CD14-positive monocyte (primary cell): ENCODE data around the gene BRIP1. TPM values are rescaled to one million over a fixed set of nuclear protein-coding genes. Genes with fewer than 3 reads are reported as not detected.

Experiments
- DNase-seq, 3 donors: peaks; one replicate each; pipeline ENCODE4 v3.0.0-alpha.2; 2011 to 2022
- H2AFZ ChIP-seq: 2 replicates; pipeline ENCODE4 v1.6.0; 2012; ENCODE audit warnings: mild to moderate bottlenecking, low read depth, low read length, inconsistent platforms; ENCODE audit not compliant: insufficient read depth, poor library complexity, severe bottlenecking
- H3K27ac ChIP-seq, 2 donors: 1 replicate in 1 of 2; 2 replicates in 1 of 2; pipeline ENCODE4 v1.5.1; 2012 to 2013; ENCODE audit warnings: low read length in 2 of 2, control low read depth in 1 of 2, inconsistent platforms in 1 of 2, low read depth in 1 of 2, mild to moderate bottlenecking in 1 of 2
- H3K27me3 ChIP-seq, 2 donors: one replicate each; pipeline versions ENCODE4 v1.6.0 to v1.6.1; 2011 to 2013; ENCODE audit warnings: low read length in 2 of 2; ENCODE audit not compliant: control insufficient read depth in 2 of 2, insufficient read depth in 2 of 2
- H3K36me3 ChIP-seq, 2 donors: replicated peaks in 1 of 2; 1 replicate in 1 of 2; 2 replicates in 1 of 2; pipeline versions ENCODE4 v1.5.1 to v1.6.1; 2012 to 2013; ENCODE audit warnings: low read length in 2 of 2, control low read depth in 1 of 2, inconsistent platforms in 1 of 2, mild to moderate bottlenecking in 1 of 2; ENCODE audit not compliant: insufficient read depth in 2 of 2, control insufficient read depth in 1 of 2
- H3K4me1 ChIP-seq, 2 donors: 1 replicate in 1 of 2; 2 replicates in 1 of 2; pipeline versions ENCODE4 v1.5.1 to v1.6.1; 2012 to 2013; ENCODE audit warnings: low read length in 2 of 2, control low read depth in 1 of 2, inconsistent platforms in 1 of 2, mild to moderate bottlenecking in 1 of 2, moderate library complexity in 1 of 2; ENCODE audit not compliant: insufficient read depth in 2 of 2, control insufficient read depth in 1 of 2
- H3K4me2 ChIP-seq: replicated peaks from 2 replicates; pipeline ENCODE3; 2012; ENCODE audit warnings: low read length, moderate library complexity, mild to moderate bottlenecking; ENCODE audit not compliant: poor library complexity, severe bottlenecking; ENCODE audit errors: extremely low read depth
- H3K4me3 ChIP-seq, 3 experiments: fragments of 200-600 bp in 1 of 3; sonication (generic) in 1 of 3; replicated peaks in 1 of 3; 1 replicate in 2 of 3; 2 replicates in 1 of 3; pipeline ENCODE4 v1.5.1; 2011 to 2013; ENCODE audit warnings: low read length in 3 of 3, mild to moderate bottlenecking in 3 of 3, control low read depth in 2 of 3, low read depth in 2 of 3, inconsistent platforms in 1 of 3, moderate library complexity in 1 of 3
- H3K79me2 ChIP-seq: 2 replicates; pipeline ENCODE4 v1.6.0; 2012; ENCODE audit warnings: mild to moderate bottlenecking, control low read depth, inconsistent platforms, low read length, moderate library complexity; ENCODE audit not compliant: insufficient read depth
- H3K9ac ChIP-seq: 2 replicates; pipeline ENCODE4 v1.6.0; 2017; ENCODE audit warnings: low read length, mild to moderate bottlenecking; ENCODE audit not compliant: insufficient read depth, poor library complexity, severe bottlenecking
- H3K9me3 ChIP-seq, 2 donors: replicated peaks in 1 of 2; 1 replicate in 1 of 2; 2 replicates in 1 of 2; pipeline versions ENCODE4 v1.5.1 to v1.6.1; 2012 to 2013; ENCODE audit warnings: low read length in 2 of 2, control low read depth in 1 of 2; ENCODE audit not compliant: control insufficient read depth in 1 of 2, insufficient read depth in 1 of 2
- H4K20me1 ChIP-seq: 2 replicates; pipeline ENCODE4 v1.6.0; 2012; ENCODE audit warnings: mild to moderate bottlenecking, low read length, control low read depth, moderate library complexity; ENCODE audit not compliant: insufficient read depth
- H3K27ac Mint-ChIP-seq, 7 donors: one replicate each; pipeline ENCODE4 v1.8.0; 2020; ENCODE audit warnings: mild to moderate bottlenecking in 7 of 7, mixed read lengths in 7 of 7, moderate library complexity in 6 of 7, inconsistent platforms in 2 of 7
- H3K27me3 Mint-ChIP-seq, 3 donors: one replicate each; pipeline ENCODE4 v1.8.0; 2021 to 2022; ENCODE audit warnings: low read depth in 3 of 3, mild to moderate bottlenecking in 3 of 3, mixed read lengths in 3 of 3, moderate library complexity in 3 of 3, inconsistent platforms in 1 of 3
- H3K36me3 Mint-ChIP-seq, 2 donors: one replicate each; pipeline ENCODE4 v1.8.0; 2020; ENCODE audit warnings: mixed read lengths in 2 of 2, inconsistent platforms in 1 of 2, mild to moderate bottlenecking in 1 of 2
- H3K4me1 Mint-ChIP-seq: one replicate; pipeline ENCODE4 v1.8.0; 2020; ENCODE audit warnings: mild to moderate bottlenecking, mixed read lengths
- H3K4me3 Mint-ChIP-seq, 2 donors: one replicate each; pipeline ENCODE4 v1.8.0; 2020; ENCODE audit warnings: mild to moderate bottlenecking in 2 of 2, mixed read lengths in 2 of 2, moderate library complexity in 1 of 2
- H3K9me3 Mint-ChIP-seq, 7 donors: one replicate each; pipeline ENCODE4 v1.8.0; 2020 to 2022; ENCODE audit warnings: mixed read lengths in 7 of 7, mild to moderate bottlenecking in 6 of 7, moderate library complexity in 6 of 7, inconsistent platforms in 2 of 7
- WGBS: methylation state at CpG from one replicate; pipeline ENCODE4 v1.1.5; 2013; ENCODE audit warnings: missing lambda C conversion rate; ENCODE audit not compliant: insufficient coverage; 5-methylcytosine and 5-hydroxymethylcytosine counted together
- intact Hi-C, 2 donors: fragments of 100-400 bp; cut with micrococcal nuclease; formaldehyde crosslinking; loops; one replicate each; pipeline versions ENCODE4 v1.15.0 to v1.15.1; 2023
- polyA plus RNA-seq, 3 donors: library from polyadenylated mRNA; depleted of rRNA in 1 of 3; unstranded in 2 of 3; stranded (reverse) in 1 of 3; fragments of 300-500 nt in 2 of 3; fragments of >200 nt in 1 of 3; fragmentation: Illumina TruSeq in 2 of 3; gene quantifications; 1 replicate in 2 of 3; 2 replicates in 1 of 3; pipeline ENCODE4 v1.2.3, GENCODE V29; 2012 to 2021
- TF ChIP-seq, protein P1 (sequence below): fragments of 200-600 bp; IDR thresholded peaks from one replicate; pipeline ENCODE4 v1.8.0; 2022; ENCODE audit warnings: antibody characterized with exemption, mild to moderate bottlenecking

Gene BRIP1
- polyA plus RNA-seq, 3 donors: 0.11 to 0.12 TPM; not detected in 1

DNA sequence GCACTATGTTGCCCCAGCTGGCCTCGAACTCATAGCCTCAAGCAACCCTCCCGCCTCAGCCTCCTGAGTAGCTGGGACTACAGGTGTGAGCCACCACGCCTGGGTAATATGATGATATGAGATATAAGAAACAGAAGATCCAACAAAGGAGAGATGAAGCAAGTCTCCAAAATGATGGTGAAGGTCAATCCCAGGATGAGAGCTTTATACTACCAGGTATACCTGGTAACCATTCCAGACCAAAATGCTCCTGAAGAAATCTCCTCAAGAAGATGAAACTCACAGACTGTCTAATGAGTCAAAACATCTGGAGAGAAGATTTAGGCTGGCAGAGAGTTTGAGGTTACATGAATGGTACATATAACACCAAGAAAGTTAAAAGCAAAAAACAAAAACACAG lies 39.9 kb upstream of the BRIP1 start:
- H4K20me1 ChIP-seq: no peaks in the 10 kb centered on the region
- no peak overlapping the region for H3K27ac ChIP-seq
- no peak overlapping the region for H3K4me3 ChIP-seq
- no peak overlapping the region for H2AFZ ChIP-seq
- H3K4me1 ChIP-seq: no peaks in the 10 kb centered on the region
- H3K4me1 Mint-ChIP-seq: no peaks in the 10 kb centered on the region
- H3K9me3 ChIP-seq: no peaks in the 10 kb centered on the region
- intact Hi-C loops: no loop called here
- H3K27me3 Mint-ChIP-seq: peaks cover 0 to 1% (median 0%) of the 10 kb centered on the region in 3 donors
- no peak overlapping the region for H3K9ac ChIP-seq
- no peaks in the 10 kb centered on the region for H3K9me3 Mint-ChIP-seq
- no peak for DNase-seq
- no peaks in the 10 kb centered on the region for H3K79me2 ChIP-seq
- H3K36me3 ChIP-seq: peaks cover 63 to 88% of the 10 kb centered on the region in 2 donors
- no peak overlapping the region for H3K4me2 ChIP-seq
- WGBS: no CpG with 5 or more reads among the region's 3 CpGs
- no peak overlapping the region for H3K27ac Mint-ChIP-seq
- peaks cover 59 to 90% of the 10 kb centered on the region in 2 donors for H3K36me3 Mint-ChIP-seq
- TF ChIP-seq, protein P1, sequence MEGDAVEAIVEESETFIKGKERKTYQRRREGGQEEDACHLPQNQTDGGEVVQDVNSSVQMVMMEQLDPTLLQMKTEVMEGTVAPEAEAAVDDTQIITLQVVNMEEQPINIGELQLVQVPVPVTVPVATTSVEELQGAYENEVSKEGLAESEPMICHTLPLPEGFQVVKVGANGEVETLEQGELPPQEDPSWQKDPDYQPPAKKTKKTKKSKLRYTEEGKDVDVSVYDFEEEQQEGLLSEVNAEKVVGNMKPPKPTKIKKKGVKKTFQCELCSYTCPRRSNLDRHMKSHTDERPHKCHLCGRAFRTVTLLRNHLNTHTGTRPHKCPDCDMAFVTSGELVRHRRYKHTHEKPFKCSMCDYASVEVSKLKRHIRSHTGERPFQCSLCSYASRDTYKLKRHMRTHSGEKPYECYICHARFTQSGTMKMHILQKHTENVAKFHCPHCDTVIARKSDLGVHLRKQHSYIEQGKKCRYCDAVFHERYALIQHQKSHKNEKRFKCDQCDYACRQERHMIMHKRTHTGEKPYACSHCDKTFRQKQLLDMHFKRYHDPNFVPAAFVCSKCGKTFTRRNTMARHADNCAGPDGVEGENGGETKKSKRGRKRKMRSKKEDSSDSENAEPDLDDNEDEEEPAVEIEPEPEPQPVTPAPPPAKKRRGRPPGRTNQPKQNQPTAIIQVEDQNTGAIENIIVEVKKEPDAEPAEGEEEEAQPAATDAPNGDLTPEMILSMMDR: no peak
- no peak overlapping the region for H3K4me3 Mint-ChIP-seq
- H3K27me3 ChIP-seq: no peaks in the 10 kb centered on the region

DNA sequence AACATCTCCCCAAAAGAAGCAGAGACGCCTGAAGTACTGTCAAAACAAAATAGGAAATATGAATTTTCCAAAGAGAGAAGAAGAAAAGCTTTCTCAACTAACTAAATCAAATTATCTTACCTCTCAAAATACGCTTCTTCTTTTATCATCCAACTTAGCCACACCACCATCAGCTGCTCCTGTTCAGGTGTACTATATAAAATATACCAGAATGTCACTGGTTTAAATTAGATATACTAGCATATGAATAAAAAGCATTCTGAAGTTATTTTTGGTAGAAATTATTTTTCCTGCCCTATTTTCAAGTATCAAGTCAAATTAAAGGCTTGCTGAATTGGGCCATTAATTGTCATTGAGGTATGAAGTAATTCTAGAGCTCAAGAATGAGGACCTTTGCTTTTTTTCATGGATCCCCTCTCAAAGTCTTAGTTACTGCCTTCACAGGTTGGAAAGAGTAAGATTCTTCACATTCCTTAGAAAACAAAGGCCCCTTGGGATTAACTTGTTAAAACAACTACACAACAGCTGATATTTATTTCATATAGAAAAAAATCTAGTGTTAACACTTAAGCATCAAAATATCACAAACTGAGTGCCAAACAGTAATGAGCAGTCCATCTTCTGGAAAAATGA lies 34.3 kb upstream of the BRIP1 start:
- Histone ChIP-seq H3K79me2 (no peaks in the 10 kb centered on the region), H3K27ac (no peak overlapping the region), H3K9ac (no peak overlapping the region), H3K4me3 (no peak overlapping the region), H3K27me3 (no peaks in the 10 kb centered on the region), H2AFZ (no peak overlapping the region), H4K20me1 (no peaks in the 10 kb centered on the region), H3K9me3 (no peaks in the 10 kb centered on the region), H3K36me3 (peaks cover 61 to 75% of the 10 kb centered on the region in 2 donors), H3K4me1 (no peaks in the 10 kb centered on the region), H3K4me2 (no peak overlapping the region)
- peaks cover 49 to 76% of the 10 kb centered on the region in 2 donors for H3K36me3 Mint-ChIP-seq
- no peak overlapping the region for H3K4me3 Mint-ChIP-seq
- H3K9me3 Mint-ChIP-seq: no peaks in the 10 kb centered on the region
- DNase-seq: no peak
- TF ChIP-seq, protein P1: no peak
- intact Hi-C loops: no loop called here
- WGBS: no CpG with 5 or more reads among the region's 2 CpGs
- no peak overlapping the region for H3K27ac Mint-ChIP-seq
- peaks cover 0 to 1% (median 0%) of the 10 kb centered on the region in 3 donors for H3K27me3 Mint-ChIP-seq
- H3K4me1 Mint-ChIP-seq: no peaks in the 10 kb centered on the region
